ENCODE measurements around the gene CCDC187. TPM values are rescaled to one million over a fixed set of nuclear protein-coding genes. Genes with fewer than 3 reads are reported as not detected.

The CCDC187 gene
- total and polyA plus RNA-seq, 4 donors: 2.0 to 16.8 (median 6.8) TPM

- no peak for TF ChIP-seq CTCF (IDR thresholded peaks at IDR 0.05; ENCODE audit: control extremely low read depth, extremely low read depth)
- Histone ChIP-seq H3K36me3 (ENCODE audit: control insufficient read depth in 4 of 4, insufficient read depth in 4 of 4, low read length in 4 of 4) (peaks cover 9 to 42% (median 14%) of the 10 kb centered on the region in 4 donors), H3K9ac (ENCODE audit: insufficient read depth in 1 of 2, low read length in 2 of 2) (no peak overlapping the region), H3K27me3 (ENCODE audit: control insufficient read depth in 3 of 3, insufficient read depth in 3 of 3, low read length in 2 of 3) (no peaks in the 10 kb centered on the region), H3K27ac (ENCODE audit: low read depth in 1 of 2, low read length in 1 of 2) (no peak overlapping the region), H3K4me3 (no peak overlapping the region), H3K4me1 (ENCODE audit: control insufficient read depth in 5 of 5, insufficient read depth in 5 of 5, low read length in 5 of 5) (no peaks in the 10 kb centered on the region), H3K9me3 (ENCODE audit: control insufficient read depth in 4 of 4, insufficient read depth in 3 of 4, low read length in 3 of 4) (peaks cover 0 to 5% (median 0%) of the 10 kb centered on the region in 4 donors)
- ATAC-seq (ENCODE audit: insufficient read depth, low FRiP score): no peak
- no peak for DNase-seq
- WGBS, 2 donors: 93 to 95% methylated on average over 31 to 37 of the region's 37 CpGs
Measured at GRCh38 chr9:136216541-136217244, 87.2 kb downstream of the CCDC187 start.

DNA sequence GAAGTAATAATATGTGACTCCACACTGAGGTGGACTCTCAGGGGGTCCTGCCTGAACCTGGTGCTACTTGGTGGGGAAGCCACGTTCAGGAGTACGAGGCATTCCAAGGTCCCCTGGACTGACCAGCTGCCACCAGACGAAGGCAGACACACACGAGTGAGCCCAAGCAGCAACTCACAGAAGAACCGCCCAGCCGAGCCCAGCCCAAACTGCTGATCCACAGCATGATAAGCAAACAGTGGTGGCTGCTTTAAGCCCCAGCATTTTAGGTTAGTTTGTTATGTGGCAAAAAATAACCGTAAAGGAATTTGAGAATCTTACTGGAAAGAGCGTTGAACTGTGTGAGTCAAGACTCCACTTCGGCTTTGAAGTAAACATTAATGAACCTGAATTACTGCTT lies 90.2 kb downstream of the CCDC187 start:
- H3K27me3 ChIP-seq (ENCODE audit: control insufficient read depth in 3 of 3, insufficient read depth in 3 of 3, low read length in 2 of 3): no peaks in the 10 kb centered on the region
- WGBS, 2 donors: 97% methylated on average over 9 of the region's 9 CpGs
- DNase-seq: no peak
- H3K9ac ChIP-seq (ENCODE audit: insufficient read depth in 1 of 2, low read length in 2 of 2): no peak overlapping the region
- TF ChIP-seq CTCF (IDR thresholded peaks at IDR 0.05; ENCODE audit: control extremely low read depth, extremely low read depth): no peak
- H3K9me3 ChIP-seq (ENCODE audit: control insufficient read depth in 4 of 4, insufficient read depth in 3 of 4, low read length in 3 of 4): peaks cover 0 to 5% (median 0%) of the 10 kb centered on the region in 4 donors
- H3K4me1 ChIP-seq (ENCODE audit: control insufficient read depth in 5 of 5, insufficient read depth in 5 of 5, low read length in 5 of 5): no peaks in the 10 kb centered on the region
- no peak overlapping the region for H3K4me3 ChIP-seq
- peaks cover 9 to 53% (median 15%) of the 10 kb centered on the region in 4 donors for H3K36me3 ChIP-seq (ENCODE audit: control insufficient read depth in 4 of 4, insufficient read depth in 4 of 4, low read length in 4 of 4)
- no peak for ATAC-seq (ENCODE audit: insufficient read depth, low FRiP score)
- H3K27ac ChIP-seq (ENCODE audit: low read depth in 1 of 2, low read length in 1 of 2): no peak overlapping the region

- H3K4me3 ChIP-seq: no peak overlapping the region
- DNase-seq (no peak), ATAC-seq (ENCODE audit: insufficient read depth, low FRiP score) (no peak)
- 92 to 94% methylated on average over 28 of the region's 28 CpGs for WGBS, 2 donors
- no peak overlapping the region for H3K9ac ChIP-seq (ENCODE audit: insufficient read depth in 1 of 2, low read length in 2 of 2)
- peaks cover 0 to 5% (median 0%) of the 10 kb centered on the region in 4 donors for H3K9me3 ChIP-seq (ENCODE audit: control insufficient read depth in 4 of 4, insufficient read depth in 3 of 4, low read length in 3 of 4)
- H3K27me3 ChIP-seq (ENCODE audit: control insufficient read depth in 3 of 3, insufficient read depth in 3 of 3, low read length in 2 of 3): no peaks in the 10 kb centered on the region
- TF ChIP-seq CTCF (IDR thresholded peaks at IDR 0.05; ENCODE audit: control extremely low read depth, extremely low read depth): no peak
- no peaks in the 10 kb centered on the region for H3K4me1 ChIP-seq (ENCODE audit: control insufficient read depth in 5 of 5, insufficient read depth in 5 of 5, low read length in 5 of 5)
- no peak overlapping the region for H3K27ac ChIP-seq (ENCODE audit: low read depth in 1 of 2, low read length in 1 of 2)
- peaks cover 9 to 47% (median 14%) of the 10 kb centered on the region in 4 donors for H3K36me3 ChIP-seq (ENCODE audit: control insufficient read depth in 4 of 4, insufficient read depth in 4 of 4, low read length in 4 of 4)
Measured at GRCh38 chr9:136212345-136212950, 91.4 kb downstream of the CCDC187 start.
